SKM-1 treated with dmso at 0.1 percent for 144 hours (cell line): ENCODE results near the gene INS.
"Not testable (repeated sequence)": the region's sequence is repeated elsewhere in the genome, so short reads cannot be mapped to it uniquely, and the experiment has no call there.

Experiments
- DNase-seq: peaks from one replicate; lab custom pipeline; 2025; ENCODE audit not compliant: unreplicated experiment; lab: John Stamatoyannopoulos, UW

The INS gene

DNA sequence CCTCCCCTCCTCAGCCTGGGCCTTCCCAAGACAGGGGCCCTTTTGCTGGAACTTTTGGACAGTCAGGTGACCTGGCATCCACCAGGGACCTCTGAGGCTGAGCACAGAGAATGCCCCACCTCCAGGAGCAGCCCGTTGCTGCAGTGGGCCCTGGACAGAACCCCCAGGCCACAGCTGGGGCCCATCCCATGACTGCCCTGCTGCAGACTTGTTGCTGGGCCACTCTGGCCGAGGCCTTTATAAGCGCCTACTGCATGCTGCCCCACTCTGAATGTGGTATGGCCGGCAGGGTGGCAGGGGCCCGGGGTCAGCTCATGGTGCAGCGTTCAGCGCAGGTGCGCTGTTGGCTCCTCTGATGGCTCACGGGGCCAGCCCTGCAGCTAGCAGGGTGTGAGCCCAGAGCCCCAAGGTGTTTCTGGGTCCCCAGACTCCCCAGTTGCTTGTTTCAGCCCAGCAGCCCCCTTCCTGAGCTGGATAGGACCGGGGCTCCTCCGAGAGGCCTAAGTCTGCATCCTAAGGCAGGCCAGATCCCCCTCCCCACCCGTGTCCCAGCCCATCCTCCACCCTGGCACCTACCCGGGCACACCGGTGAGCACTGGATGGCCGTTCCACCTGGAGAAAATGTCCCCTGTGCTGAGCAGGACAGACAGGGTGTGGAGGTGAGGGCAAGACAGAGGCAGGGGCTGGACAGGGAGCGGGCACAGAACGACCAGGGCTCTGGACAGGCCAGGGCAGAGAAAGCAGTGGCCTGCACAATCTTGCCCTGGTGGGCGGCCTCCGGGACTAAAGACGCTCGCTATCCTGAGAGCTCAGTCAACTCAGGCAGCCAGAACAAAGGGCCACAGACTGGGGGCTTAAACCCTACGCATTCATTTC is 38.7 kb upstream of the INS start:
- DNase-seq = no peak

DNA sequence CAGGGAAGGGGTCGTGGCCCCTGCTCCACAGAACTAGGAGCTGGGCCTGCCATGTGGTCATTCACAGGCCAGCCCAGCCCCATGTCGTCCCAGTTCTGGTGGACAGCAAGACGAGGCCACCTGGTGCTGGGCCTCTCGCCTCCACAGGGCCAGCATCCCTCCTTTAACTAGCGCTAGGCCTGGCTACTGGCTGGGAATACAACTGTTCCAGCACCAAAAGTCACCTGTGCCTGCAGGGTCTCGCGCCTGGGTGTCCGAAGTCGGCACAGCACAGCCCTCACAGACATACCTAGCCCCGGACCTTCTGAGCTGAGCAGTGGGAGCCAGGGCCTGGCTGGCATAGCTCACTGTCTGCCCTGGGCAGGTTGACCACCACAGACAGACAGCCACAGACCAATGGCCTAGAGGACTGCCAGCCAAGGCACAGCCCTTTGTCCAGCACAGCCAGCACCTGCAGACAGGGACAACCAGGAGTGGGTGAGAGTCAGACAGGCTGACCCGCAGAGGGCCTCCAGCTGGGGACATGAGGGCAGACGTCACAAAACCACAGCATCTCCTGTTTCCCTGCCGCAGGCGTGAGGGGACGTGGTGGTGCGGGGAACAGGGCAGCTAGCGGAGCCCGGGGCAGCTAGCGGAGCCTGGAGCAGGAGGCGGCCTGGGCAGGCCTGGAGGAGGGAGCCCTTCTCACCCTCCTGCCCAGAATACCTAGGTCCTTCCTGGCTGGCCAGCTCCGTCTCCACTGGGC is 37.8 kb upstream of the INS start:
- DNase-seq = no peak

DNA sequence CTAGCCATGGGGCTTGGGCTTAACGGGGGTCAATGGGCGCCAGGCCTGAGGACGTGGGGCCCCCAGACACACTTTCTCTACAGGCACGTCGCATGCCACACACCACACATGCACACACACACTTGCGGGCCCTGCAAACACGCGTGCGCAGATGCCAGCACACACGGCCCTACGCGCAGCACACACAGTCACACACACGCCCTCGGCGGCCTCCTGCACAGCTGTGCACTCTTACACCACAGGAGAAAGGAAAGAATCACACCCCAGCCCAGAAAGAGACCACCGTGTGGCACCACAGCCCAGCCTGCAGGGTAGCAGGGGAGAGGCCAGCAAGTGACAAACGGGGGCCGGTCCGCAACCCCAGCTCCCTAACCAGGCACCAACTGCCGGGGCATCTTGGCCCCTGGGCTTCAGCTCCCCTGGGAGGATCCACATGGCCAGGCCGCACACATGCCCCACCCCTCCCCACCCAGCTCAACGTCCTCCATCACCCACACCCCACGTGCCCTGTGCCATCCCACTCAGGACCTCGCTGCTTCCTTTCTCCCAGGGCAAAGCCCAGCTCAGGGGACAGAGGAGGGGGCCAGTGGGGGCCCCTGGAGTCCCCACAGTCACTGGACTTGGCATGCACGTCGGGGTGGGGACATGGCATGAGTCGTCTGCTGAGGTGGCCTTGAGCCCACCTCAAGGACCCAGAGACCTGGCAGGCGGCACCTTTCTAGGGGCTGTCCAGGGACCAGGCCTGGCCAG is 36.9 kb upstream of the INS start:
- DNase-seq = no peak

DNA sequence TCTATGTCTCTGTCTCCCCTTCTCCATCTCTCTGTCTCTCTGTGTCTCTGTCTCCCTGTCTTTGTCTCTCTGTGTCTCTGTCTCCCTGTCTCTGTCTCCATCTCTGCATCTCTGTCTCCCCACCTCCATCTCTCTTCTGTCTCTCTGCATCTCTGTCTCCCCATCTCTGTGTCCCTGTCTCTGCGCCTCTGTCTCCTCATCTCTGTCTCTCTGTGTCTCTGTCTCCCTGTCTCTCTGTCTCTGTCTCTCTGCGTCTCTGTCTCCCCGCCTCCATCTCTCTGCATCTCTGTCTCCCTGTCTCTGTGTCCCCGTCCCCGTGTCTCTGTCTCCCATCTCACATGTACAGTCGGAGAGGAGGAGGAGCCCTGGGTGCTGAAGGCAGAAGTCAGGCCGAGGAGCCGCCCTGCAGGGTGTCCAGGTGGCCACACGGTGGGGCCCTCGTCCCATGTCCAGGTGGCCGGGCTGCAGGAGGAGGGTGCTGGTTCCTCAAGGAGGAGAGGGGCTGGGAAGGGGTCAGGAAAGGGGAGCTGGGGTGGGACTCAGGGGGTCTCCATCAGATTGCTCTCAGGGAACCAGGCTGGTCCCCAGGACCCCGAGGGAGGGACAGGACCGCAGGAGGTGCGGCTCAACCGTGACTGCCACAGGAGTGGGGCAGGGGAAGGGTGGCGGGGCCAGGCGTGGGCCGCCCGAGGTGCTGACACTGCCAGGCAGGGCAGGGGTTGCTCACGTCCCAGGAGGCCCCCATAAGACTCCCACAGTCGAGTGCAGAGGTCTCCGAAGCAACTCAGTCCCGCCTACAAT is 36.2 kb upstream of the INS start:
- DNase-seq = peak; percentile 63

DNA sequence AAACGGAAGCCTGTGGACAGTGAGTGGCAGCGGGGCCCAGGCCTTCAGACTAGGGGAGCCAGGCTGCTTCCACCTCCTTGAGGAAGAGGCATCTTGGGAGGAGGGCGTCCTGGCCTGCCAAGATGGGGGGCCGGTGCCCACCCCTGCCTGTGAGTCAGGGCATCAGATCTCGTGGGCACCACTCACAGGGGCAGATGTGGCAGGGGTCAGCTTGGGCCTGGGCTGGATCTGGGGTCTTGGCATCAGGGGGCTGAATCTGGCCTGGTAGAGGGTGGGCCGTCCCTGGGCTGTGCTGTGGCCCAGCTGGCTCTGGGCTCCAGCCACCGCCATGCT is 34.7 kb upstream of the INS start:
- DNase-seq = no peak

- peak; percentile 11 for DNase-seq
Measured at GRCh38 chr11:2194877-2195755, 34.1 kb upstream of the INS start.

DNA sequence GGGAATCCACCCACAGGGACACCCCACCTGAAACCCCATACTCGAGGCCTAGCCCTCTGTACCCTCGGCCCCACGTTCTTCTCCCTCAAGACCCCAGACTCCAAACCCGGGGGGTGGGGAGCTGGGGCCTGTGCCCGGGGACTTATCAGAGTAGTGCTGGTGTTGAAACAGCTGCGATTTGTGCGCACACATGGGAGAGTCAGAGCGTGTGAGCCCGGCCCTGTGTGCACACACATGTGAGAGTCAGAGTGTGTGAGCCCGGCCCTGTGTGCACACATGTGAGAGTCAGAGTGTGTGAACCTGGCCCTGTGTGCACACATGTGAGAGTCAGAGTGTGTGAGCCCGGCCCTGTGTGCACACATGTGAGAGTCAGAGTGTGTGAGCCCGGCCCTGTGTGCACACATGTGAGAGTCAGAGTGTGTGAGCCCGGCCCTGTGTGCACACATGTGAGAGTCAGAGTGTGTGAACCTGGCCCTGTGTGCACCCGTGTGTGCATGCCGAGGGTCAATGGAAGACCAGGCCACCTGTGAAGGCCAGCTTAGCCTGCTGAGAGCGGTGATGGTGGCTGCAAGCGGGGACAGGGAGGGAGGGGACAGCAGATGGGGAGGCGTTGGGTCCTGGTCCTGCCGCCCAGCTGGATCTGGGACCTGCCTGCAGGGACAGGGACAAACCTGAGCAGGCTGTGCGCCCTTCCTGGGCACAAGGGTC is 33.0 kb upstream of the INS start:
- DNase-seq = not testable (repeated sequence)

DNA sequence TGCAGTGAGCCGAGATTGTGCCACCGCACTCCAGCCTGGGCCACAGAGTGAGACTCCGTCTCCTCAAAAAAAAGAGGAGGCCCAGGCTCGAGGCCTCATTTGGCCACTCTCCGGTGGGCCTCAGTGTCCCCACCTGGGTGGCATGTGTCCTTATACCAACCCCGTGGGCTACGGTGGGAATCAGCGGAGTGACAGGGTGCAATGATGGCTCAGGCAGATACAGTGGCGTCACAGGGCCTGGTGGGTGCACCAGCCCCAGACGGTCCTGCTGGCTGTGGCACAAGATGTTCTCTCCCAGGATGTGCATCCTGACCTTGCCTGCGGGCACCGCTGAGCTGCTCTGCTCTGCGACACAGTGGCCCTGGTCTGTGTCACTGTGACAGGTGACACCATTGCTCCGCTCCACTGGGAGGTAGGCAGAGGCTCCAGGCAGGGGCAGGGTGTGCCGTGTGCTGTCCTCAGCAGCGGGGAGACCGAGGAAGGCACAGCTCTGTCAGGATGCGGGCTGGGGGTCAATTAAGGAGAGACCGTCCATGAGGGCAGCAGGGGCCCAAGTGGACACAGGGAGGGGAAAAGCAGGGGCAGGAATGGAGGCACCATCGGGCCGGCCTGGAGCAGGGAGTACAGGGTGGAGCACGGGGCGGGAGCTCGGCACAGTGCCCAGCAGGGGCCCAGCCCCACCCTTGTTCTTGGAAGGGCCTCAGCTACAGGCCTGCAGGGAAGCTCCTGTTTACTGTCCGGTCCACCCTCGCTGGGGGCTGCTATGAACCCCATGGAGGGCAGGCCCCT is 32.3 kb upstream of the INS start:
- DNase-seq = no peak

DNA sequence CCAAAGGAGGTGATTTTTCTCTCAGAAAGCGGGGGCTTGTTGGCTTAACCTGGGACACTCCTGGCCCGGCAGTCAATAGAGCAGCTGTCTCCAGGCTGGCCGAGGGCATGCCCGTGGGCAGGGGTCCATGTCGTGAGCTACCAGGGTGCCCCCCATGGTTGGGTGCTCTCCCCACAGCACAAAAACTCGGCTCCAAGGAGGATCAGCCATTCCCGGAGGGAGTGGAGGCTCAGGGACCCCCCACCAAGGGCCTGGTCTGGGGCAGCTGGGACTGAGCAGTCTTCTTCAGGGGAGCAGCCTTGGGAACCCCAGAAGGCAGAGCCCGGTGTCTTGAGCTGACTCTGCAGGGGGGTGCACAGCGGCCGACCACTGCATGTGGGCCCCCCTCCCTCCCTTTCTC is 31.4 kb upstream of the INS start:
- no peak for DNase-seq

DNA sequence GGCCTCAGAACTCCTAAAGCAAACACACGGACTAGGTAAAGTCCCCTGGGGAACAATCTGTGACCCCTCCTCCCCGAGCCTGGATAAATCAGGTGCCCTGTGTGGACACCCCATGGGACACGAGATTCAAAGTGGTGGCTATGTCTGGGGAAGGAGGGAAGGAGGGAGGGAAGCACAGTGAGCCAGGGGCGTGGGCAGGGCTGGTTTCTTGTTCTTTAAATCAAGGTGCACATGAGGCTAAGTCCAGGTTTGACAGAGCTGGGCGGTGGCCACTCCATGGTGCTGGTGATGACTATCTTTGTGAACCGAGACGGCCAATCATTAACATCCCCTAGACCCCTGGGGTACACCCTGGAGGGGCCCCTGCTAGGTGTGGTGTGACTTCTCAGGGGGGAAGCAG is 30.9 kb upstream of the INS start:
- DNase-seq = no peak

DNA sequence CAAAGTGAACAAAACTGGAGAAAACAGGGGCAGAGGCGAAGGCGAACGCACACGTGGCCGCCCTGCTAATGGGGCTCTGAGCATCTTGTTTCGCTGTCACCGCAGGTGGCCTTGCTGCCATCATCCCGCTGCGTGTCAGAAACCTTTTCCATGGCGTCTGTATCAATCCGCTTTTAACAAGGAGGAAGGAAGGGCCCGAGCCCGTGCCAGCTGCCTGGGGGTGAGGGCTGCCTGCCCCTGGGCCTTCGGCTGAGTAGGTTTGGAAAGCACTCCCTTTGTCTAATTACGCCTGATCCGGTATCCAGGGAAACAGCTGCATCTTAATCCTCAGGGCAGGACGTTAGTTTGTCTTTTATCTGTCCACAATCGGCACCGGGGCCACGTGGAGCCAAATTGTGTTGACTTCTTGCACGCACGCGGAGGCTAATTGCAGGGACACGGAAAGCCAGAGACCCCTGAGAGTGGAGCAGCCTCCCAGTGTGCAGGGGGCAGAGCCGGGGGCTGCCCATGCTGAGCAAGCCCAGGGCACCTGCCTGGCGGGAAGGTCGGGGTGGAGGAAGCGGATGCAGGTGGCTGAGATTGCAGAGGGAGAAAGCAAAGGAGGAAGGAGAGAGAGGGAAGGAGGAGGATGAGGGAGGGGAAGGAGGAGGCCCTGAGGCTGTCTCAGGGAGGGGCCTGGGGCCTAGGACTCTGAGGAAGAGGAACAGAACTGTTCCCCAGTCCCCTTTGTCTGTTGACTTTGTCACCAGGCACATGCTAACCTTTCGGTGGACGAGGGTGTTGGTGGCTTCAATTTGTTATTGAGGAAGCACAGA is 29.9 kb upstream of the INS start:
- peak; percentile 49 for DNase-seq

DNA sequence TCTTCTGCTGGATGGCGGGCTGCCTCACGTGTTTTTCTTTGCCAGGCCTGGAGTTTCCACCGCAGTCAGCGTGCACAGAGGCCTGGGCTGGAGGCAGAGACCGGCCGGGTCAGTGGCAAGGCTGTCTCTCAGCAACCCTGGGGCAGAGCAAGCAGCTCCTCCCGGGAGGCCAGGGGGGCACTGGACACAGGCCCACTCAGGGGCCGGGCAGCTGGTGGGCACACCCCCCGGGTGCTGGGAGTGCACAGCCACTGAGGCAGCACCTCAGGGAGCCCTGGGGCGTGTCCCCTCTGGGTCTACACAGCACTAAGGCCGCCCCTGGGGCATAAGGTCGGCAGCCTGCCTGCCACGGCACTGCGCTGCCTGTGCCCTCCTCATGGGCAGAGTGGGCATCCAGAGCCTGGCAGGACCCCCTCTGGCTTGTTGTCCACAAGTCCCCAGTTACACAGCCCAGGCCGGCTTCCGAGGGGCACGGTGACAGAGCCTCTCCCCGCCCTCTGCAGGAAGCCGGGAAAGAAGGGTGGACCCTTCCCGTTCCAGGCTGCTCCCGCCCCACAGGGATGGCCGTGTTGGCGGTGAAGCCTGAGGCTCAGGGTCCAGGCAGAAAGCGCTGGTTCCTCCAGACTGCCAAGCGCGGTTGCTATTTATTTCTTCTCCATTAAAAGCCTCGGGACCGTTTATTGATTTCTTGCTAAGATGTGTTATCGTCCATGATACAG is 29.1 kb upstream of the INS start:
- no peak for DNase-seq

DNA sequence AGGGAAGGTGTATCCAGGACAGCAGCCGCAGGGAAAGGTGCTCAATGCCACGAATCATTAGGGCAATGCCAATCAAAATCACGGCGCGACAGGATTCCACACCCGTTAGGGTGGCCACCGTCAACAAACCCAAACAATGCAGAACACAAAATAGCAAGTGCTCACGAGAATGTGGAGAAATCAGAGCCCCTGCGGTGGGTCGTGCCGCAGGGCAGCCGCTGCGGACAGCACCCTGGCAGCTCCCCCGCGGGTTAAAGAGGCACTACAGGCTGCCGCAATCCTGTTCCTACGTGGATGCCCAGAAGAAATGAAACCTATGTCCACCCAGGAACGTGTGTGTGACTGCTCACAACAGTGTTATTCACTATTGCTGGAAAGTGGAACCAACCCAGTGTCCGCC is 27.7 kb upstream of the INS start:
- no peak for DNase-seq

GRCh38 chr11:2187280-2187707 is 26.3 kb upstream of the INS start:
- DNase-seq = no peak

- peak; percentile 37 for DNase-seq
Measured at GRCh38 chr11:2186669-2187279, 25.8 kb upstream of the INS start.

GRCh38 chr11:2185324-2186085 is 24.5 kb upstream of the INS start:
- DNase-seq = no peak
